ENCODE data around the gene MAN1C1. TPM values are rescaled to one million over a fixed set of nuclear protein-coding genes. Genes with fewer than 3 reads are reported as not detected.

Gene MAN1C1
- total and polyA plus RNA-seq, 9 of the 15 experiments (the other 6 are each of a cell fraction or from before 2014, with no cell fraction given): 0.04 to 0.44 (median 0.10) TPM; not detected in 3

DNA sequence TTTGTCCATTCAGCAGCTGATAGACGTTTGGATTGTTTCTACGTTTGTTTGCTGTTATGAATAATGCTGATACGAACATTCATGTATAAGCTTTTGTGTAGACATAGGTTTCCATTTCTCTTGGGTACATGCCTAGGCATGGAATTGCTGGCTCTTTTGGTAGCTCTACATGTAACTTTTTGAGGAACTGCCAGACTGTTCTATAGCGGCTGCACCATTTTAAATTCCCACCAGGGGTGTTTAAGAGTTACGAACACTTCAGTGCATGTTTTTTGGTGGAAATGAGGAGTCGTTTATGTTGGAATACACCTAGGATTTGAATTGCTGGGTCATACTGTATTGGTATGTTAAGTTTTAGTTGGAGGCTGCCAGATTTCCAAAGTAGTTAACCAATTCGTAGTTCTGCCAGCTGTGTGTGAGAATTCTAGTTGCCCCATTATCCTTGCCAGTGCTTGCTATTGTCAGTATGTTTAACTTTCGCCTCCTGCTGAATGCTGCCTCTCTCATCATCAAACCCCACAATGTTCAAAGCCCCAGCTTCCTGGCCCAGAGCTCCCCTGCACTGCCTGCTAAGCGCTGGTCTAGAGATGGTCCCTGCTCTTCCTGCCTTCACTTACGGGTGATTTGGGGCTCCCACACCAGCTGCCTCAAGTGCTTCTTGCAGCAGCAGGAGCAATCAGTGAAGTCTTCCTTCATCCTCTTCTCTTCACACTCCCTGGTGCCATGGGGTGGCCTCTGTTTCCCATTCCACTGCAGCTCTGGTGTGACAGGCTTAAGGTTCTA lies 81.0 kb downstream of the MAN1C1 start (continued):
- TF ChIP-seq, protein P1, sequence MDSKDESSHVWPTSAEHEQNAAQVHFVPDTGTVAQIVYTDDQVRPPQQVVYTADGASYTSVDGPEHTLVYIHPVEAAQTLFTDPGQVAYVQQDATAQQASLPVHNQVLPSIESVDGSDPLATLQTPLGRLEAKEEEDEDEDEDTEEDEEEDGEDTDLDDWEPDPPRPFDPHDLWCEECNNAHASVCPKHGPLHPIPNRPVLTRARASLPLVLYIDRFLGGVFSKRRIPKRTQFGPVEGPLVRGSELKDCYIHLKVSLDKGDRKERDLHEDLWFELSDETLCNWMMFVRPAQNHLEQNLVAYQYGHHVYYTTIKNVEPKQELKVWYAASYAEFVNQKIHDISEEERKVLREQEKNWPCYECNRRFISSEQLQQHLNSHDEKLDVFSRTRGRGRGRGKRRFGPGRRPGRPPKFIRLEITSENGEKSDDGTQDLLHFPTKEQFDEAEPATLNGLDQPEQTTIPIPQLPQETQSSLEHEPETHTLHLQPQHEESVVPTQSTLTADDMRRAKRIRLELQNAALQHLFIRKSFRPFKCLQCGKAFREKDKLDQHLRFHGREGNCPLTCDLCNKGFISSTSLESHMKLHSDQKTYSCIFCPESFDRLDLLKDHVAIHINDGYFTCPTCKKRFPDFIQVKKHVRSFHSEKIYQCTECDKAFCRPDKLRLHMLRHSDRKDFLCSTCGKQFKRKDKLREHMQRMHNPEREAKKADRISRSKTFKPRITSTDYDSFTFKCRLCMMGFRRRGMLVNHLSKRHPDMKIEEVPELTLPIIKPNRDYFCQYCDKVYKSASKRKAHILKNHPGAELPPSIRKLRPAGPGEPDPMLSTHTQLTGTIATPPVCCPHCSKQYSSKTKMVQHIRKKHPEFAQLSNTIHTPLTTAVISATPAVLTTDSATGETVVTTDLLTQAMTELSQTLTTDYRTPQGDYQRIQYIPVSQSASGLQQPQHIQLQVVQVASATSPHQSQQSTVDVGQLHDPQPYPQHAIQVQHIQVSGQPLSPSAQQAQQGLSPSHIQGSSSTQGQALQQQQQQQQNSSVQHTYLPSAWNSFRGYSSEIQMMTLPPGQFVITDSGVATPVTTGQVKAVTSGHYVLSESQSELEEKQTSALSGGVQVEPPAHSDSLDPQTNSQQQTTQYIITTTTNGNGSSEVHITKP (IDR thresholded peaks at IDR 0.05; ENCODE audit: partially characterized antibody): peak; percentile 82
- TF ChIP-seq FOXP1 (CRISPR knock-in tag; IDR thresholded peaks at IDR 0.05) (no peak), ZNF23 (CRISPR knock-in tag; IDR thresholded peaks at IDR 0.05) (no peak), MYBL2 (IDR thresholded peaks at IDR 0.05; ENCODE audit: low read depth) (no peak), MYBL2 (CRISPR knock-in tag; IDR thresholded peaks at IDR 0.05; ENCODE audit: borderline replicate concordance) (no peak), ZNF316 (IDR thresholded peaks at IDR 0.05) (peak; percentile 70)

- H3K27ac ChIP-seq (ENCODE audit: extremely low read depth, low read depth, low read length): no peak overlapping the region
- no peak overlapping the region for H3K4me3 ChIP-seq
- H3K9ac ChIP-seq (ENCODE audit: insufficient read depth in 1 of 2, low read depth in 2 of 2, low read length in 2 of 2): no peak overlapping the region
- no peak for DNase-seq (ENCODE audit: extremely low read depth in 1 of 4, low spot score in 3 of 4)
- in situ Hi-C loops (cut with MboI): no loop called here
- BruUV-seq (replicated peaks): no TSS peak
- H3K9me3 ChIP-seq (replicated peaks; ENCODE audit: control insufficient read depth, insufficient read depth, low read depth, low read length): no peaks in the 10 kb centered on the region
- 7% methylated on average over 10 of the region's 10 CpGs for WGBS (ENCODE audit: insufficient coverage, low coverage, missing lambda C conversion rate)
- no peak for ATAC-seq
- no peaks in the 10 kb centered on the region for H3K9me1 ChIP-seq (ENCODE audit: control insufficient read depth, insufficient read depth, low read length)
- H3K27me3 ChIP-seq (ENCODE audit: control insufficient read depth in 2 of 2, insufficient read depth in 2 of 2, low read length in 2 of 2): peaks cover 43 to 90% of the 10 kb centered on the region in 2 experiments; a peak in 4 of 5 replicates
- no peak overlapping the region for H3K4me2 ChIP-seq (ENCODE audit: insufficient read depth, low read length)
- H4K20me1 ChIP-seq (replicated peaks; ENCODE audit: control insufficient read depth, insufficient read depth, low read length): 0 out of 2 replicates have a peak, but pooled peaks cover 3% of the 10 kb centered on the region
- H3K4me1 ChIP-seq (replicated peaks in 1 of 2; ENCODE audit: control insufficient read depth in 2 of 2, insufficient read depth in 2 of 2, low read length in 2 of 2): peaks cover 7 to 8% of the 10 kb centered on the region in 2 experiments; a peak in 4 of 5 replicates
- intact Hi-C loops (cut with micrococcal nuclease): loop anchor here (5.0 to 10.0 kb wide), 2 partner anchors 99 to 153 kb away; partner anchors contain the start of gene LDLRAP1
- ChIA-PET CTCF (ENCODE audit: low intra/inter-chr PET ratio) (no interaction called here), POLR2A (no interaction called here)
- no peaks in the 10 kb centered on the region for H3K79me2 ChIP-seq (ENCODE audit: control insufficient read depth, insufficient read depth, low read length)
- no peak for FAIRE-seq
- H3K36me3 ChIP-seq (ENCODE audit: control insufficient read depth, insufficient read depth, low read length): no peaks in the 10 kb centered on the region
- H2AFZ ChIP-seq (ENCODE audit: low read depth, low read length): no peak overlapping the region
- peak; percentile 25 to 43; a peak in 1 of 4 replicates for TF ChIP-seq KDM1A (IDR thresholded peaks at IDR 0.05)
- TF ChIP-seq SMARCA5 (IDR thresholded peaks at IDR 0.05): 0 out of 2 replicates have a peak, but pooled peaks have one; percentile 35
- peak; percentile 57; the same call in 1 of the 2 replicates for TF ChIP-seq CBX1 (IDR thresholded peaks at IDR 0.05; ENCODE audit: low read depth)
- TF ChIP-seq TCF7 (IDR thresholded peaks at IDR 0.05; ENCODE audit: borderline replicate concordance): no peak
- peak; percentile 65 for TF ChIP-seq ADNP (tag; IDR thresholded peaks at IDR 0.05)
- TF ChIP-seq, protein P2, sequence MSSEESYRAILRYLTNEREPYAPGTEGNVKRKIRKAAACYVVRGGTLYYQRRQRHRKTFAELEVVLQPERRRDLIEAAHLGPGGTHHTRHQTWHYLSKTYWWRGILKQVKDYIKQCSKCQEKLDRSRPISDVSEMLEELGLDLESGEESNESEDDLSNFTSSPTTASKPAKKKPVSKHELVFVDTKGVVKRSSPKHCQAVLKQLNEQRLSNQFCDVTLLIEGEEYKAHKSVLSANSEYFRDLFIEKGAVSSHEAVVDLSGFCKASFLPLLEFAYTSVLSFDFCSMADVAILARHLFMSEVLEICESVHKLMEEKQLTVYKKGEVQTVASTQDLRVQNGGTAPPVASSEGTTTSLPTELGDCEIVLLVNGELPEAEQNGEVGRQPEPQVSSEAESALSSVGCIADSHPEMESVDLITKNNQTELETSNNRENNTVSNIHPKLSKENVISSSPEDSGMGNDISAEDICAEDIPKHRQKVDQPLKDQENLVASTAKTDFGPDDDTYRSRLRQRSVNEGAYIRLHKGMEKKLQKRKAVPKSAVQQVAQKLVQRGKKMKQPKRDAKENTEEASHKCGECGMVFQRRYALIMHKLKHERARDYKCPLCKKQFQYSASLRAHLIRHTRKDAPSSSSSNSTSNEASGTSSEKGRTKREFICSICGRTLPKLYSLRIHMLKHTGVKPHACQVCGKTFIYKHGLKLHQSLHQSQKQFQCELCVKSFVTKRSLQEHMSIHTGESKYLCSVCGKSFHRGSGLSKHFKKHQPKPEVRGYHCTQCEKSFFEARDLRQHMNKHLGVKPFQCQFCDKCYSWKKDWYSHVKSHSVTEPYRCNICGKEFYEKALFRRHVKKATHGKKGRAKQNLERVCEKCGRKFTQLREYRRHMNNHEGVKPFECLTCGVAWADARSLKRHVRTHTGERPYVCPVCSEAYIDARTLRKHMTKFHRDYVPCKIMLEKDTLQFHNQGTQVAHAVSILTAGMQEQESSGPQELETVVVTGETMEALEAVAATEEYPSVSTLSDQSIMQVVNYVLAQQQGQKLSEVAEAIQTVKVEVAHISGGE (CRISPR knock-in tag; IDR thresholded peaks at IDR 0.05): no peak
- TF ChIP-seq ZNF507 (tag; conservative IDR thresholded peaks at IDR 0.05): no peak
- no peak for TF ChIP-seq RAD21 (CRISPR knock-in tag; conservative IDR thresholded peaks at IDR 0.05 in 1 of 2, IDR thresholded peaks at IDR 0.05 in 1 of 2)
Measured at GRCh38 chr1:25698252-25698651, 81.7 kb downstream of the MAN1C1 start.
